K562 (cell line): ENCODE data around the gene DDRGK1.

Experiments
- HNRNPUL1 ChIP-seq: fragments of 200-400 bp; formaldehyde crosslinking; IDR thresholded peaks from 2 replicates; pipeline ENCODE4 v1.6.1; 2017; ENCODE audit warnings: low read length
- IRF9 ChIP-seq: fragments of 450-650 bp; IDR thresholded peaks from 2 replicates; pipeline ENCODE4 v1.6.1; 2016; ENCODE audit warnings: missing biosample characterization, missing genetic modification characterization
- SMARCB1 ChIP-seq: IDR thresholded peaks from 2 replicates; pipeline ENCODE4 v1.6.1; 2011; ENCODE audit warnings: improper control_type of control experiment, low read depth; ENCODE audit not compliant: insufficient read length
- ZKSCAN8 ChIP-seq: fragments of 200-800 bp; sonication (Bioruptor generic); IDR thresholded peaks from 2 replicates; pipeline ENCODE4 v1.6.1; 2016; ENCODE audit warnings: missing genetic modification characterization, missing compliant biosample characterization
- TF ChIP-seq, protein P1 (sequence below), 3 experiments: fragments of 200-800 bp in 1 of 3; fragments of 250-450 bp in 1 of 3; fragments of 450-650 bp in 1 of 3; sonication (Bioruptor Pico) in 1 of 3; sonication (Bioruptor generic) in 1 of 3; formaldehyde crosslinking in 1 of 3; IDR thresholded peaks; 2 replicates each; pipeline versions ENCODE4 v1.6.1 to v1.8.0; 2016 to 2022; ENCODE audit warnings: mild to moderate bottlenecking in 2 of 3, missing genetic modification characterization in 2 of 3, missing compliant biosample characterization in 1 of 3, moderate library complexity in 1 of 3

DNA sequence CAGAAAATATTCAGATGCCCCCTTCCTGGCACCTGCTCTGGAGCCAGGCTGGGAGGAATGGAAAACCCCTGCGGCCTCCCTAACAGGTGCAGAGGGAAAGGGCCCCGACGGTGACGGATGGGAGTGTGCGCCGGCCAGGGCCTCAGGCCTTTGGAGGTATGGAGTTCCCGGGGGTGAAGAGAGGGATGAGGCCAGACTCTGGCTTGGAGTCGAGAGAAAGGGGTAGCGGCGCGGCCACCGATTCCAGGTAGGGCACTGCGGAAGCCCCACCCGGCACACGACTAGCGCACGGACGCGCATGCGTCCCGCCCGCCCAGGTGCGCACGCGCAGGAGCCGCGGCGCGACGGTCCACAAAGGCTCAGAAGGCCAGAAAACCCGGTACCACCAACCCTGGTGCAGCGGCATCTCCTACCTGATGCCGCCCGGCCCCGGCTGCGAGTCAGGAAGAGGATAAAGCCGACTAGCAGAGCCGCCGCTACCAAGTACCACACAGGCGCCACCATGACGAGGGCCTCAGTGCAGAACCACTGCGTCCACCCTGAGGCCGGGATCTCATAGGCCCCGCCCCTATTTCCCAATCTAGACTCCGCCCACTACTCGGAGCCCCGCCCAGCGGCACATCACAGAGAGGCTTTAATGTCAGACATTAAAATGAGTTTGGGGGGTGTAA, at the start of gene DDRGK1:
- no peak for TF ChIP-seq HNRNPUL1
- TF ChIP-seq, protein P1, sequence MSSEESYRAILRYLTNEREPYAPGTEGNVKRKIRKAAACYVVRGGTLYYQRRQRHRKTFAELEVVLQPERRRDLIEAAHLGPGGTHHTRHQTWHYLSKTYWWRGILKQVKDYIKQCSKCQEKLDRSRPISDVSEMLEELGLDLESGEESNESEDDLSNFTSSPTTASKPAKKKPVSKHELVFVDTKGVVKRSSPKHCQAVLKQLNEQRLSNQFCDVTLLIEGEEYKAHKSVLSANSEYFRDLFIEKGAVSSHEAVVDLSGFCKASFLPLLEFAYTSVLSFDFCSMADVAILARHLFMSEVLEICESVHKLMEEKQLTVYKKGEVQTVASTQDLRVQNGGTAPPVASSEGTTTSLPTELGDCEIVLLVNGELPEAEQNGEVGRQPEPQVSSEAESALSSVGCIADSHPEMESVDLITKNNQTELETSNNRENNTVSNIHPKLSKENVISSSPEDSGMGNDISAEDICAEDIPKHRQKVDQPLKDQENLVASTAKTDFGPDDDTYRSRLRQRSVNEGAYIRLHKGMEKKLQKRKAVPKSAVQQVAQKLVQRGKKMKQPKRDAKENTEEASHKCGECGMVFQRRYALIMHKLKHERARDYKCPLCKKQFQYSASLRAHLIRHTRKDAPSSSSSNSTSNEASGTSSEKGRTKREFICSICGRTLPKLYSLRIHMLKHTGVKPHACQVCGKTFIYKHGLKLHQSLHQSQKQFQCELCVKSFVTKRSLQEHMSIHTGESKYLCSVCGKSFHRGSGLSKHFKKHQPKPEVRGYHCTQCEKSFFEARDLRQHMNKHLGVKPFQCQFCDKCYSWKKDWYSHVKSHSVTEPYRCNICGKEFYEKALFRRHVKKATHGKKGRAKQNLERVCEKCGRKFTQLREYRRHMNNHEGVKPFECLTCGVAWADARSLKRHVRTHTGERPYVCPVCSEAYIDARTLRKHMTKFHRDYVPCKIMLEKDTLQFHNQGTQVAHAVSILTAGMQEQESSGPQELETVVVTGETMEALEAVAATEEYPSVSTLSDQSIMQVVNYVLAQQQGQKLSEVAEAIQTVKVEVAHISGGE (CRISPR knock-in tag; IDR thresholded peaks at IDR 0.05), result no peak
- TF ChIP-seq SMARCB1, result no peak
- TF ChIP-seq IRF9 (tag), result no peak
- no peak for TF ChIP-seq ZKSCAN8 (CRISPR knock-in tag)
